Measurements from ENCODE around the gene MAP9. TPM values are rescaled to one million over a fixed set of nuclear protein-coding genes. Genes with fewer than 3 reads are reported as not detected.

The MAP9 gene
- total and polyA plus RNA-seq, 12 donors, result 3.4 to 15.1 (median 8.1) TPM

- 43 to 69% (median 58%) methylated on average over 2 of the region's 2 CpGs for WGBS, 4 donors
- H3K27me3 ChIP-seq, result no peaks in the 10 kb centered on the region
- no peak overlapping the region for H3K4me3 ChIP-seq
- DNase-seq, result no peak
- intact Hi-C loops (cut with DNase I), result no loop called here
- TF ChIP-seq POLR2A (IDR thresholded peaks at IDR 0.05) (no peak), CTCF (IDR thresholded peaks at IDR 0.05) (no peak)
- H3K4me1 ChIP-seq (replicated peaks in 1 of 2), result no peaks in the 10 kb centered on the region
- no peaks in the 10 kb centered on the region for H3K9me3 ChIP-seq (replicated peaks in 1 of 3)
- no peak overlapping the region for H3K27ac ChIP-seq
- H3K36me3 ChIP-seq (replicated peaks in 1 of 2), result no peaks in the 10 kb centered on the region
Measured at GRCh38 chr4:155400893-155401292, 24.1 kb upstream of the MAP9 start.

- Histone ChIP-seq H3K4me1 (replicated peaks in 1 of 2) (no peaks in the 10 kb centered on the region), H3K27ac (no peak overlapping the region), H3K4me3 (no peak overlapping the region), H3K9me3 (replicated peaks in 1 of 3) (no peaks in the 10 kb centered on the region), H3K36me3 (replicated peaks in 1 of 2) (no peaks in the 10 kb centered on the region), H3K27me3 (no peaks in the 10 kb centered on the region)
- DNase-seq, result no peak
- intact Hi-C loops (cut with DNase I), result no loop called here
- TF ChIP-seq CTCF (IDR thresholded peaks at IDR 0.05), result no peak
- no peak for TF ChIP-seq POLR2A (IDR thresholded peaks at IDR 0.05)
- WGBS, 4 donors, result 67 to 80% (median 71%) methylated on average over 7 of the region's 7 CpGs
Measured at GRCh38 chr4:155399974-155400697, 23.4 kb upstream of the MAP9 start.

- no peak overlapping the region for H3K27ac ChIP-seq
- DNase-seq, result no peak
- H3K36me3 ChIP-seq (replicated peaks in 1 of 2), result no peaks in the 10 kb centered on the region
- H3K27me3 ChIP-seq, result no peaks in the 10 kb centered on the region
- no peaks in the 10 kb centered on the region for H3K9me3 ChIP-seq (replicated peaks in 1 of 3)
- intact Hi-C loops (cut with DNase I), result no loop called here
- H3K4me3 ChIP-seq, result no peak overlapping the region
- H3K4me1 ChIP-seq (replicated peaks in 1 of 2), result no peaks in the 10 kb centered on the region
- TF ChIP-seq POLR2A (IDR thresholded peaks at IDR 0.05) (no peak), CTCF (IDR thresholded peaks at IDR 0.05) (no peak)
- 65 to 70% (median 66%) methylated on average over 8 of the region's 8 CpGs for WGBS, 4 donors
Measured at GRCh38 chr4:155392481-155393184, 15.9 kb upstream of the MAP9 start.

GRCh38 chr4:155391932-155392331, 15.2 kb upstream of the MAP9 start:
- H3K27ac ChIP-seq, result no peak overlapping the region
- no peaks in the 10 kb centered on the region for H3K4me1 ChIP-seq (replicated peaks in 1 of 2)
- no peak for TF ChIP-seq POLR2A (IDR thresholded peaks at IDR 0.05)
- TF ChIP-seq CTCF (IDR thresholded peaks at IDR 0.05), result no peak
- H3K9me3 ChIP-seq (replicated peaks in 1 of 3), result no peaks in the 10 kb centered on the region
- H3K27me3 ChIP-seq, result no peaks in the 10 kb centered on the region
- intact Hi-C loops (cut with DNase I), result no loop called here
- no peak overlapping the region for H3K4me3 ChIP-seq
- H3K36me3 ChIP-seq (replicated peaks in 1 of 2), result no peaks in the 10 kb centered on the region
- no peak for DNase-seq
